ENCODE results near the gene EPHB2.

Gene EPHB2

GRCh38 chr1:22850281-22850680, 139.6 kb downstream of the EPHB2 start:
- no peaks in the 10 kb centered on the region for H3K9me3 Mint-ChIP-seq
- no peaks in the 10 kb centered on the region for H3K4me1 Mint-ChIP-seq (ENCODE audit: low read depth)
- no peak overlapping the region for H3K4me3 Mint-ChIP-seq
- H3K27ac Mint-ChIP-seq = no peak overlapping the region
- no peaks in the 10 kb centered on the region for H3K36me3 Mint-ChIP-seq (ENCODE audit: low read depth)
- H3K27me3 Mint-ChIP-seq (ENCODE audit: low read depth) = peaks cover 15% of the 10 kb centered on the region

GRCh38 chr1:22850681-22851080, 140.0 kb downstream of the EPHB2 start:
- Mint-ChIP-seq H3K9me3 (no peaks in the 10 kb centered on the region), H3K4me1 (ENCODE audit: low read depth) (no peaks in the 10 kb centered on the region), H3K27ac (no peak overlapping the region), H3K27me3 (ENCODE audit: low read depth) (peaks cover 11% of the 10 kb centered on the region), H3K4me3 (no peak overlapping the region), H3K36me3 (ENCODE audit: low read depth) (no peaks in the 10 kb centered on the region)

GRCh38 chr1:22851517-22851916, 140.9 kb downstream of the EPHB2 start:
- Mint-ChIP-seq H3K9me3 (no peaks in the 10 kb centered on the region), H3K27ac (no peak overlapping the region), H3K4me3 (no peak overlapping the region), H3K36me3 (ENCODE audit: low read depth) (no peaks in the 10 kb centered on the region), H3K27me3 (ENCODE audit: low read depth) (peaks cover 8% of the 10 kb centered on the region), H3K4me1 (ENCODE audit: low read depth) (no peaks in the 10 kb centered on the region)

GRCh38 chr1:22852144-22852655, 141.6 kb downstream of the EPHB2 start:
- H3K27me3 Mint-ChIP-seq (ENCODE audit: low read depth) = peaks cover under 1% of the 10 kb centered on the region
- H3K9me3 Mint-ChIP-seq = no peaks in the 10 kb centered on the region
- no peaks in the 10 kb centered on the region for H3K36me3 Mint-ChIP-seq (ENCODE audit: low read depth)
- no peaks in the 10 kb centered on the region for H3K4me1 Mint-ChIP-seq (ENCODE audit: low read depth)
- no peak overlapping the region for H3K4me3 Mint-ChIP-seq
- H3K27ac Mint-ChIP-seq = no peak overlapping the region

GRCh38 chr1:22853651-22854185, 143.1 kb downstream of the EPHB2 start:
- Mint-ChIP-seq H3K27me3 (ENCODE audit: low read depth) (no peaks in the 10 kb centered on the region), H3K9me3 (no peaks in the 10 kb centered on the region), H3K4me1 (ENCODE audit: low read depth) (no peaks in the 10 kb centered on the region), H3K27ac (no peak overlapping the region), H3K4me3 (no peak overlapping the region), H3K36me3 (ENCODE audit: low read depth) (no peaks in the 10 kb centered on the region)

- H3K4me3 Mint-ChIP-seq = no peak overlapping the region
- no peak overlapping the region for H3K27ac Mint-ChIP-seq
- H3K4me1 Mint-ChIP-seq (ENCODE audit: low read depth) = no peaks in the 10 kb centered on the region
- H3K9me3 Mint-ChIP-seq = no peaks in the 10 kb centered on the region
- H3K27me3 Mint-ChIP-seq (ENCODE audit: low read depth) = no peaks in the 10 kb centered on the region
- no peaks in the 10 kb centered on the region for H3K36me3 Mint-ChIP-seq (ENCODE audit: low read depth)
Observed at GRCh38 chr1:22854688-22855565, 144.3 kb downstream of the EPHB2 start.

- Mint-ChIP-seq H3K4me1 (ENCODE audit: low read depth) (no peaks in the 10 kb centered on the region), H3K27ac (no peak overlapping the region), H3K36me3 (ENCODE audit: low read depth) (no peaks in the 10 kb centered on the region), H3K9me3 (no peaks in the 10 kb centered on the region), H3K4me3 (no peak overlapping the region), H3K27me3 (ENCODE audit: low read depth) (no peaks in the 10 kb centered on the region)
Observed at GRCh38 chr1:22855668-22856606, 145.3 kb downstream of the EPHB2 start.

GRCh38 chr1:22857661-22858060, 147.0 kb downstream of the EPHB2 start:
- H3K27ac Mint-ChIP-seq = peak overlapping the region; percentile 16
- H3K4me3 Mint-ChIP-seq = no peak overlapping the region
- no peaks in the 10 kb centered on the region for H3K27me3 Mint-ChIP-seq (ENCODE audit: low read depth)
- no peaks in the 10 kb centered on the region for H3K36me3 Mint-ChIP-seq (ENCODE audit: low read depth)
- no peaks in the 10 kb centered on the region for H3K9me3 Mint-ChIP-seq
- no peaks in the 10 kb centered on the region for H3K4me1 Mint-ChIP-seq (ENCODE audit: low read depth)

- Mint-ChIP-seq H3K9me3 (no peaks in the 10 kb centered on the region), H3K36me3 (ENCODE audit: low read depth) (no peaks in the 10 kb centered on the region), H3K27ac (no peak overlapping the region), H3K27me3 (ENCODE audit: low read depth) (no peaks in the 10 kb centered on the region), H3K4me3 (no peak overlapping the region), H3K4me1 (ENCODE audit: low read depth) (no peaks in the 10 kb centered on the region)
Observed at GRCh38 chr1:22860414-22860800, 149.8 kb downstream of the EPHB2 start.

- no peaks in the 10 kb centered on the region for H3K36me3 Mint-ChIP-seq (ENCODE audit: low read depth)
- H3K4me1 Mint-ChIP-seq (ENCODE audit: low read depth) = no peaks in the 10 kb centered on the region
- H3K27me3 Mint-ChIP-seq (ENCODE audit: low read depth) = no peaks in the 10 kb centered on the region
- H3K9me3 Mint-ChIP-seq = no peaks in the 10 kb centered on the region
- H3K27ac Mint-ChIP-seq = no peak overlapping the region
- no peak overlapping the region for H3K4me3 Mint-ChIP-seq
Observed at GRCh38 chr1:22860883-22861385, 150.3 kb downstream of the EPHB2 start.

- no peaks in the 10 kb centered on the region for H3K4me1 Mint-ChIP-seq (ENCODE audit: low read depth)
- no peak overlapping the region for H3K27ac Mint-ChIP-seq
- no peak overlapping the region for H3K4me3 Mint-ChIP-seq
- no peaks in the 10 kb centered on the region for H3K27me3 Mint-ChIP-seq (ENCODE audit: low read depth)
- no peaks in the 10 kb centered on the region for H3K36me3 Mint-ChIP-seq (ENCODE audit: low read depth)
- no peaks in the 10 kb centered on the region for H3K9me3 Mint-ChIP-seq
Observed at GRCh38 chr1:22861764-22862440, 151.3 kb downstream of the EPHB2 start.

- H3K9me3 Mint-ChIP-seq = no peaks in the 10 kb centered on the region
- H3K4me3 Mint-ChIP-seq = no peak overlapping the region
Observed at GRCh38 chr1:22862752-22863151, 152.1 kb downstream of the EPHB2 start.

GRCh38 chr1:22863766-22864165, 153.1 kb downstream of the EPHB2 start:
- H3K4me3 Mint-ChIP-seq = no peak overlapping the region
- H3K4me1 Mint-ChIP-seq (ENCODE audit: low read depth) = no peaks in the 10 kb centered on the region
- H3K9me3 Mint-ChIP-seq = no peaks in the 10 kb centered on the region
- no peak overlapping the region for H3K27ac Mint-ChIP-seq
- no peaks in the 10 kb centered on the region for H3K36me3 Mint-ChIP-seq (ENCODE audit: low read depth)
- no peaks in the 10 kb centered on the region for H3K27me3 Mint-ChIP-seq (ENCODE audit: low read depth)

More at GRCh38 chr1:22862752-22863151, 152.1 kb downstream of the EPHB2 start:
- H3K36me3 Mint-ChIP-seq (ENCODE audit: low read depth) = no peaks in the 10 kb centered on the region
- H3K27me3 Mint-ChIP-seq (ENCODE audit: low read depth) = no peaks in the 10 kb centered on the region
- no peaks in the 10 kb centered on the region for H3K4me1 Mint-ChIP-seq (ENCODE audit: low read depth)
- no peak overlapping the region for H3K27ac Mint-ChIP-seq

- Mint-ChIP-seq H3K9me3 (no peaks in the 10 kb centered on the region), H3K36me3 (ENCODE audit: low read depth) (no peaks in the 10 kb centered on the region), H3K4me3 (no peak overlapping the region), H3K4me1 (ENCODE audit: low read depth) (no peaks in the 10 kb centered on the region), H3K27me3 (ENCODE audit: low read depth) (no peaks in the 10 kb centered on the region), H3K27ac (no peak overlapping the region)
Observed at GRCh38 chr1:22864886-22865285, 154.2 kb downstream of the EPHB2 start.

Data from T-helper 1 cell treated with Interleukin-12 subunit alpha and Interleukin-12 subunit beta and Interleukin-4 antibody, amounts not matched to agents 30 μg/mL and 1 μg/mL, for 36 hours (primary cell).